Vagina (tissue), 2 donors: Measurements from ENCODE around the gene CFAP61. TPM values are rescaled to one million over a fixed set of nuclear protein-coding genes. Genes with fewer than 3 reads are reported as not detected.

Experiments
- DNase-seq, 2 donors: peaks; one replicate each; pipeline ENCODE4 v3.0.0-alpha.2; 2017; ENCODE audit errors: extremely low spot score in 2 of 2
- H3K27ac ChIP-seq: fragments of 200-600 bp; sonication (generic); one replicate; pipeline ENCODE4 v1.5.1; 2019
- H3K27me3 ChIP-seq: fragments of 200-600 bp; sonication (generic); one replicate; pipeline ENCODE4 v1.5.1; 2019
- H3K36me3 ChIP-seq, 2 donors: fragments of 200-600 bp; sonication (generic); one replicate each; pipeline ENCODE4 v1.5.1; 2017 to 2019
- H3K4me1 ChIP-seq: fragments of 200-600 bp; sonication (generic); one replicate; pipeline ENCODE4 v1.5.1; 2019
- H3K4me3 ChIP-seq, 2 donors: fragments of 200-600 bp; sonication (generic); 1 replicate in 1 of 2; 2 replicates in 1 of 2; pipeline ENCODE4 v1.5.1; 2016 to 2019
- H3K9me3 ChIP-seq: fragments of 200-600 bp; sonication (generic); one replicate; pipeline ENCODE4 v1.5.1; 2019
- POLR2A ChIP-seq, 2 donors: fragments of 450-650 bp; IDR thresholded peaks; one replicate each; pipeline ENCODE4 v1.6.1; 2017; ENCODE audit warnings: antibody characterized with exemption in 2 of 2, mild to moderate bottlenecking in 2 of 2, moderate library complexity in 2 of 2
- POLR2AphosphoS5 ChIP-seq, 2 donors: sonication (generic); formaldehyde crosslinking; IDR thresholded peaks; one replicate each; pipeline ENCODE4 v1.9.0; 2017; ENCODE audit warnings: antibody characterized with exemption in 2 of 2, mild to moderate bottlenecking in 2 of 2, low read depth in 1 of 2; ENCODE audit not compliant: insufficient read depth in 1 of 2
- intact Hi-C: fragments of 100-400 bp; cut with DNase I; formaldehyde crosslinking; loops from one replicate; pipeline ENCODE4 v1.15.1; 2023
- total RNA-seq: library from RNA; depleted of rRNA; stranded (reverse); fragments of >200 nt; gene quantifications from one replicate; pipeline ENCODE4 v1.2.3, GENCODE V29; 2016
- TF ChIP-seq, protein P1 (sequence below), 3 experiments: fragments of 450-650 bp in 2 of 3; fragments of 200-600 bp in 1 of 3; sonication (generic) in 1 of 3; IDR thresholded peaks; one replicate each; pipeline ENCODE4 v1.5.1; 2017 to 2019; ENCODE audit warnings: antibody characterized with exemption in 3 of 3, mild to moderate bottlenecking in 2 of 3, moderate library complexity in 2 of 3

Gene CFAP61
- total RNA-seq, 1 donor from 2014 or later = 1.5 TPM

- no peaks in the 10 kb centered on the region for H3K4me1 ChIP-seq
- TF ChIP-seq POLR2AphosphoS5 (IDR thresholded peaks at IDR 0.05; ENCODE audit: insufficient read depth in 1 of 2, low read depth in 1 of 2) = no peak
- TF ChIP-seq, protein P1, sequence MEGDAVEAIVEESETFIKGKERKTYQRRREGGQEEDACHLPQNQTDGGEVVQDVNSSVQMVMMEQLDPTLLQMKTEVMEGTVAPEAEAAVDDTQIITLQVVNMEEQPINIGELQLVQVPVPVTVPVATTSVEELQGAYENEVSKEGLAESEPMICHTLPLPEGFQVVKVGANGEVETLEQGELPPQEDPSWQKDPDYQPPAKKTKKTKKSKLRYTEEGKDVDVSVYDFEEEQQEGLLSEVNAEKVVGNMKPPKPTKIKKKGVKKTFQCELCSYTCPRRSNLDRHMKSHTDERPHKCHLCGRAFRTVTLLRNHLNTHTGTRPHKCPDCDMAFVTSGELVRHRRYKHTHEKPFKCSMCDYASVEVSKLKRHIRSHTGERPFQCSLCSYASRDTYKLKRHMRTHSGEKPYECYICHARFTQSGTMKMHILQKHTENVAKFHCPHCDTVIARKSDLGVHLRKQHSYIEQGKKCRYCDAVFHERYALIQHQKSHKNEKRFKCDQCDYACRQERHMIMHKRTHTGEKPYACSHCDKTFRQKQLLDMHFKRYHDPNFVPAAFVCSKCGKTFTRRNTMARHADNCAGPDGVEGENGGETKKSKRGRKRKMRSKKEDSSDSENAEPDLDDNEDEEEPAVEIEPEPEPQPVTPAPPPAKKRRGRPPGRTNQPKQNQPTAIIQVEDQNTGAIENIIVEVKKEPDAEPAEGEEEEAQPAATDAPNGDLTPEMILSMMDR (IDR thresholded peaks at IDR 0.05) = no peak
- H3K9me3 ChIP-seq = no peaks in the 10 kb centered on the region
- no peak overlapping the region for H3K4me3 ChIP-seq
- intact Hi-C loops = no loop called here
- H3K27me3 ChIP-seq = no peaks in the 10 kb centered on the region
- no peak for DNase-seq
- no peaks in the 10 kb centered on the region for H3K36me3 ChIP-seq
- no peak overlapping the region for H3K27ac ChIP-seq
Observed at GRCh38 chr20:20078041-20078440, 25.7 kb downstream of the CFAP61 start.

- Histone ChIP-seq H3K27ac (no peak overlapping the region), H3K36me3 (no peaks in the 10 kb centered on the region), H3K4me1 (no peaks in the 10 kb centered on the region), H3K27me3 (no peaks in the 10 kb centered on the region), H3K9me3 (no peaks in the 10 kb centered on the region), H3K4me3 (no peak overlapping the region)
- TF ChIP-seq POLR2AphosphoS5 (IDR thresholded peaks at IDR 0.05; ENCODE audit: insufficient read depth in 1 of 2, low read depth in 1 of 2) (no peak), POLR2A (IDR thresholded peaks at IDR 0.05) (no peak)
- TF ChIP-seq, protein P1 (IDR thresholded peaks at IDR 0.05) = no peak
- intact Hi-C loops = no loop called here
- no peak for DNase-seq
Observed at GRCh38 chr20:20079102-20079784, 26.9 kb downstream of the CFAP61 start.

- TF ChIP-seq, protein P1 (IDR thresholded peaks at IDR 0.05) = peak in 2 of 3 experiments; percentile 39 to 56
- no peak for TF ChIP-seq POLR2AphosphoS5 (IDR thresholded peaks at IDR 0.05; ENCODE audit: insufficient read depth in 1 of 2, low read depth in 1 of 2)
- no peak overlapping the region for H3K4me3 ChIP-seq
- intact Hi-C loops = no loop called here
- H3K9me3 ChIP-seq = no peaks in the 10 kb centered on the region
- no peak overlapping the region for H3K27ac ChIP-seq
- DNase-seq = no peak
- H3K27me3 ChIP-seq = no peaks in the 10 kb centered on the region
- peaks cover 6% of the 10 kb centered on the region for H3K4me1 ChIP-seq
- no peaks in the 10 kb centered on the region for H3K36me3 ChIP-seq
Observed at GRCh38 chr20:20083807-20084206, 31.5 kb downstream of the CFAP61 start.

DNA sequence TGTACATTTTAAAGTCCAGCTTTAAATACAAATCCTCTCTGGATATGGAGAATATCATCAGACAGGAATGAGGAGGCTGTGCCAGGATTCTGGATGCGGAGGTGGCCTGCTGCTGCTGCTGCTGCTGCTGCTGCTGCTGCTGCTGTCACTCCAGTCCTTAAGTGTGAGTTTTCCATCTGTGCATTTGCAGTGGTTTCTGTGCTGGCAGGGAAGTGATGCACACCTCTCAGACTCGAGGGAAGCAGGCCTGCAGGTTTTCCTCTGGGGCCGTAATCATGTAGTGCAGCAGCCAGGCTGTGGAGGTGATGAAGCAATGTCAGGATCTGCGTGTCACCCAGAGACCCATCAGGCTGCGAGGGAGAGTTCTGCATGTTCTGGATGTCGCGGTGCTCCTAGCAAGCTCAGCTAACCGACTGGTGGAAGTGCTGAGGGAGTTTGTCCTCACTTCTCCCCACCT lies 32.0 kb downstream of the CFAP61 start:
- no peak overlapping the region for H3K27ac ChIP-seq
- intact Hi-C loops = no loop called here

DNA sequence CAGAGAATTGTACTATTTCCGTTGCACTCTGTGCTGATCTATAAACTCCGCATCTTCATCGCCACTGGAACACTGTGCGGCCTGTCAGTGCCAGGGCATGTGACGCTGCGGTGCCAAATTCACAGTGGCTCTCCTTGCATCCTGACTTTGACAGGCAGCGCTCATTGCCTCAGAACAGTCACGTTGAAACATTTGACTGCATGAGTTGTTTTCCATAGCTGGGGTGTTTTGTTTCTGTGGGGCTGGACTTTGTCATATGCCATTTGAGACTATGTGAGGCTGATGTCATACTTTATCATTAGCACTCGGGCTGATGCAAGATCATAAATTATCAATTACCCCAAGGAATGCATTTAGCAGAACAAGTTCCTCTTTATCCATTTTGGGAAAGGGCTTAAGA lies 32.7 kb downstream of the CFAP61 start:
- H3K27me3 ChIP-seq = no peaks in the 10 kb centered on the region
- intact Hi-C loops = no loop called here
- DNase-seq = no peak
- H3K4me1 ChIP-seq = peaks cover 6% of the 10 kb centered on the region
- H3K36me3 ChIP-seq = no peaks in the 10 kb centered on the region
- H3K27ac ChIP-seq = no peak overlapping the region
- no peaks in the 10 kb centered on the region for H3K9me3 ChIP-seq
- TF ChIP-seq POLR2AphosphoS5 (IDR thresholded peaks at IDR 0.05; ENCODE audit: insufficient read depth in 1 of 2, low read depth in 1 of 2) = no peak
- TF ChIP-seq POLR2A (IDR thresholded peaks at IDR 0.05) = no peak
- TF ChIP-seq, protein P1 (IDR thresholded peaks at IDR 0.05) = no peak
- H3K4me3 ChIP-seq = no peak overlapping the region

More for the DNA sequence above, 32.0 kb downstream of the CFAP61 start:
- H3K36me3 ChIP-seq = no peaks in the 10 kb centered on the region
- no peaks in the 10 kb centered on the region for H3K9me3 ChIP-seq
- no peak for DNase-seq
- H3K4me1 ChIP-seq = peaks cover 6% of the 10 kb centered on the region
- TF ChIP-seq POLR2A (IDR thresholded peaks at IDR 0.05) (no peak), POLR2AphosphoS5 (IDR thresholded peaks at IDR 0.05; ENCODE audit: insufficient read depth in 1 of 2, low read depth in 1 of 2) (no peak)
- TF ChIP-seq, protein P1 (IDR thresholded peaks at IDR 0.05) = no peak
- no peak overlapping the region for H3K4me3 ChIP-seq
- H3K27me3 ChIP-seq = no peaks in the 10 kb centered on the region
